A673 (cell line): ENCODE results near the gene DMD. TPM values are rescaled to one million over a fixed set of nuclear protein-coding genes. Genes with fewer than 3 reads are reported as not detected.

Source experiments
- BruUV-seq: library from RNA; stranded (reverse); fragments of 400-500 nt; replicated peaks from 2 replicates; lab custom pipeline; 2021; lab: Mats Ljungman, UMichigan
- CTCF ChIA-PET: fragments of 300-600 bp; sonication (Branson Sonifier 250); formaldehyde crosslinking; loops from one replicate; lab custom pipeline; 2022; ENCODE audit warnings: antibody characterized with exemption; lab: Charles Lee
- POLR2A ChIA-PET: fragments of 300-600 bp; sonication (Branson Sonifier 250); formaldehyde crosslinking; loops from one replicate; lab custom pipeline; 2022; ENCODE audit warnings: antibody characterized with exemption; ENCODE audit not compliant: low non-redundant PET; lab: Charles Lee
- DNase-seq: peaks from one replicate; pipeline ENCODE4 v3.0.0-alpha.2; 2015; ENCODE audit warnings: low spot score
- H3K27ac ChIP-seq: fragments of 200-600 bp; sonication (generic); 2 replicates; pipeline ENCODE4 v1.5.1; 2016; ENCODE audit warnings: mixed run types, low read depth, mild to moderate bottlenecking, mixed read lengths, antibody characterized with exemption, low read length; ENCODE audit not compliant: poor library complexity, severe bottlenecking
- H3K27me3 ChIP-seq: fragments of 200-600 bp; sonication (generic); replicated peaks from 2 replicates; pipeline ENCODE4 v1.6.1; 2017; ENCODE audit warnings: mixed run types, low read depth, mild to moderate bottlenecking, mixed read lengths, antibody characterized with exemption, low read length; ENCODE audit not compliant: insufficient read depth, poor library complexity
- H3K36me3 ChIP-seq: fragments of 200-600 bp; sonication (generic); 2 replicates; pipeline ENCODE4 v1.6.1; 2016; ENCODE audit warnings: mixed run types, mild to moderate bottlenecking, mixed read lengths, antibody characterized with exemption, low read length; ENCODE audit not compliant: insufficient read depth, poor library complexity, severe bottlenecking
- H3K4me1 ChIP-seq: fragments of 200-600 bp; sonication (generic); 2 replicates; pipeline ENCODE4 v1.6.1; 2017; ENCODE audit warnings: mixed run types, mild to moderate bottlenecking, mixed read lengths, antibody characterized with exemption, low read length; ENCODE audit not compliant: insufficient read depth, poor library complexity, severe bottlenecking
- H3K4me3 ChIP-seq: fragments of 200-600 bp; sonication (generic); 2 replicates; pipeline ENCODE4 v1.5.1; 2016; ENCODE audit warnings: low read depth, mixed run types, mild to moderate bottlenecking, mixed read lengths, low read length; ENCODE audit not compliant: poor library complexity, severe bottlenecking
- H3K9me3 ChIP-seq: fragments of 200-600 bp; sonication (generic); 2 replicates; pipeline ENCODE4 v1.6.1; 2016; ENCODE audit warnings: mixed run types, low read depth, mild to moderate bottlenecking, mixed read lengths, antibody characterized with exemption, low read length; ENCODE audit not compliant: poor library complexity, severe bottlenecking
- EZH2 ChIP-seq: fragments of 200-600 bp; sonication (generic); IDR thresholded peaks from 2 replicates; pipeline ENCODE4 v1.6.1; 2017; ENCODE audit warnings: borderline replicate concordance, low read depth, mild to moderate bottlenecking, mixed read lengths, antibody characterized with exemption, low read length; ENCODE audit not compliant: poor library complexity, severe bottlenecking
- intact Hi-C: fragments of 100-400 bp; cut with micrococcal nuclease; formaldehyde crosslinking; loops from one replicate; pipeline ENCODE4 v1.10.0; 2022; ENCODE audit not compliant: unreplicated experiment
- total RNA-seq: library from RNA; stranded (reverse); gene quantifications from 2 replicates; pipeline ENCODE4 v1.2.3, GENCODE V29; 2021
- TF ChIP-seq, protein P1 (sequence below): fragments of 300-800, 200-600 bp; sonication (generic); conservative IDR thresholded peaks from 2 replicates; pipeline ENCODE4 v1.5.1; 2017; ENCODE audit warnings: low read depth, mild to moderate bottlenecking, antibody characterized with exemption, low read length, moderate library complexity, mixed read lengths

The DMD gene
- total RNA-seq, 1 experiment from 2014 or later = 5.4 TPM

DNA sequence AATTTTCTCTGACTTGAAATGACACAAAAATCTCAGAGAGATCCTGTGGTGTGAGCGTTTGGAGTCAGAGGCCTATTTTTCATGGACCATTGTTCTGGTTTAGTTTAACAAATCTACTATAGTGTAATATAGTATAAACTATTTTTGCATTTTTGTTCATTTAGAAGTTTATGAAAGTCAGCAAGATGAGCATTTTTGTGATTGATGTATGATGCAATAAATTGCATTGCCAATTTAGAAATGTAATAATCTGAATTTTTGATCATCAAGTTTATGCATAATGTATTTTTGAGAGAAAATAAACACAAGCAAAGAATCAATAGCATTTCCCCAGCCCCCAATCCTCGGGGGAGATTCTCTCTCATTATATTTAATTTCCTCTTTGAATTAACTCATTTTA lies 1620.0 kb downstream of the DMD start:
- Histone ChIP-seq H3K27me3 (no peaks in the 10 kb centered on the region), H3K9me3 (no peaks in the 10 kb centered on the region), H3K36me3 (no peaks in the 10 kb centered on the region), H3K4me3 (no peak overlapping the region), H3K4me1 (peaks cover 5% of the 10 kb centered on the region), H3K27ac (peak overlapping the region; percentile 18)
- POLR2A ChIA-PET = no interaction called here
- DNase-seq = no peak
- no TSS peak for BruUV-seq
- intact Hi-C loops = no loop called here
- TF ChIP-seq EZH2 = no peak
- TF ChIP-seq, protein P1, sequence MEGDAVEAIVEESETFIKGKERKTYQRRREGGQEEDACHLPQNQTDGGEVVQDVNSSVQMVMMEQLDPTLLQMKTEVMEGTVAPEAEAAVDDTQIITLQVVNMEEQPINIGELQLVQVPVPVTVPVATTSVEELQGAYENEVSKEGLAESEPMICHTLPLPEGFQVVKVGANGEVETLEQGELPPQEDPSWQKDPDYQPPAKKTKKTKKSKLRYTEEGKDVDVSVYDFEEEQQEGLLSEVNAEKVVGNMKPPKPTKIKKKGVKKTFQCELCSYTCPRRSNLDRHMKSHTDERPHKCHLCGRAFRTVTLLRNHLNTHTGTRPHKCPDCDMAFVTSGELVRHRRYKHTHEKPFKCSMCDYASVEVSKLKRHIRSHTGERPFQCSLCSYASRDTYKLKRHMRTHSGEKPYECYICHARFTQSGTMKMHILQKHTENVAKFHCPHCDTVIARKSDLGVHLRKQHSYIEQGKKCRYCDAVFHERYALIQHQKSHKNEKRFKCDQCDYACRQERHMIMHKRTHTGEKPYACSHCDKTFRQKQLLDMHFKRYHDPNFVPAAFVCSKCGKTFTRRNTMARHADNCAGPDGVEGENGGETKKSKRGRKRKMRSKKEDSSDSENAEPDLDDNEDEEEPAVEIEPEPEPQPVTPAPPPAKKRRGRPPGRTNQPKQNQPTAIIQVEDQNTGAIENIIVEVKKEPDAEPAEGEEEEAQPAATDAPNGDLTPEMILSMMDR = no peak
- CTCF ChIA-PET = no interaction called here

DNA sequence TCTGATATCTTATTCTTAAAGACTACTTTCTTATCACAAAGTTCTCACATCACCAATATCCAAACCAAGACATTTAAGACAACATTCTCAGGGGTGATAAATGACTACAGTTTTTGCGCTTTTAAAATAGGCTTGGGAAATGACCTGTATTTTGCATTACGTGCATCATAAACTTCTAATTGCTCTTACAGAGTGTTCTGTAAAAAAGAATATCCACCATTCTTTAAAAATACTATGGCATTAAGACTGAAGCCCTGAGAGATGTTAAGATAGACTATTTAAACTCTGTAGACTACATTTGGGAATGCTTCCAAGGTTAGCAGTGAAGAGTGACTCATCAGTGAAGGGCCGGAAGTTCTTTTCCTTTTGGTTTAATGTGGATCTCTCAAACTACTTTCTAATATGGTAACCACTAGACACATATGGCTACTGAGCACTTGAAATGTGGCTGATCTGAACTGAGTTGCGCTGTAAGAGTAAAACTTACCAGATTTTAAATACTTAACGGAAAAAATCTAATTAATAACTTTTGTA lies 1620.7 kb downstream of the DMD start:
- TF ChIP-seq EZH2 = no peak
- TF ChIP-seq, protein P1 = no peak
- H3K36me3 ChIP-seq = no peaks in the 10 kb centered on the region
- H3K9me3 ChIP-seq = no peaks in the 10 kb centered on the region
- no TSS peak for BruUV-seq
- H3K27me3 ChIP-seq = no peaks in the 10 kb centered on the region
- intact Hi-C loops = no loop called here
- DNase-seq = peak; percentile 89
- no peak overlapping the region for H3K4me3 ChIP-seq
- H3K4me1 ChIP-seq = peaks cover 5% of the 10 kb centered on the region
- peak overlapping the region; percentile 18 for H3K27ac ChIP-seq
- POLR2A ChIA-PET = no interaction called here
- CTCF ChIA-PET = no interaction called here

DNA sequence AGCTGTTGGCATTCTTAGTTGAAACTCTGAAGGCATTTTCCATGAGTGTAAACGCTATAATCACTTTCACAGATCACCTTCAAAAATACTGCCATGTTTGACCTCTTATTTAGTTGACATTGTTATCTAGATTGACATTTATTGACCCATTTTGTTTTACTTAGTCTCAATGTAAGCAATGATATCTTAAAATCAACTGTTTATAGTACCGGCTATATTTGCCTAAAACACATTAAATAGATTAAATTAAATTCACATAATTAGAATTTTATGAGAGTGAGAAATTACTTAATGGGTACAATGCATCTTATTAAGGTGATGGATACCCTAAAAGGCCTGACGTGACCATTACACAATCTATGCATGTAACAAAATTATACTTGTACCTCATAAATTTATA lies 1621.8 kb downstream of the DMD start:
- no peak for TF ChIP-seq EZH2
- TF ChIP-seq, protein P1 = no peak
- ChIA-PET POLR2A (no interaction called here), CTCF (interaction anchor here (0.6 kb wide), 1 partner anchor 41 kb away, joined by 3 read pairs; no protein-coding TSS in a partner anchor)
- H3K27ac ChIP-seq = no peak overlapping the region
- H3K4me3 ChIP-seq = no peak overlapping the region
- H3K9me3 ChIP-seq = no peaks in the 10 kb centered on the region
- intact Hi-C loops = no loop called here
- no peak for DNase-seq
- BruUV-seq = no TSS peak
- H3K27me3 ChIP-seq = no peaks in the 10 kb centered on the region
- H3K36me3 ChIP-seq = no peaks in the 10 kb centered on the region
- H3K4me1 ChIP-seq = peaks cover 5% of the 10 kb centered on the region
